HG03045 (cell line): Measurements from ENCODE around the gene GORAB.

ENCODE experiments used
- ATAC-seq: cut with Tn5 transposase; IDR thresholded peaks from one replicate; pipeline ENCODE4 v1.9.1; 2021; ENCODE audit warnings: mild to moderate bottlenecking, moderate library complexity; ENCODE audit not compliant: unreplicated experiment

Gene GORAB, protein sequence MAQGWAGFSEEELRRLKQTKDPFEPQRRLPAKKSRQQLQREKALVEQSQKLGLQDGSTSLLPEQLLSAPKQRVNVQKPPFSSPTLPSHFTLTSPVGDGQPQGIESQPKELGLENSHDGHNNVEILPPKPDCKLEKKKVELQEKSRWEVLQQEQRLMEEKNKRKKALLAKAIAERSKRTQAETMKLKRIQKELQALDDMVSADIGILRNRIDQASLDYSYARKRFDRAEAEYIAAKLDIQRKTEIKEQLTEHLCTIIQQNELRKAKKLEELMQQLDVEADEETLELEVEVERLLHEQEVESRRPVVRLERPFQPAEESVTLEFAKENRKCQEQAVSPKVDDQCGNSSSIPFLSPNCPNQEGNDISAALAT

GRCh38 chr1:170531758-170532657 lies at the start of gene GORAB:
GORAB (plus strand) TSS chr1:170532166; CDS start chr1:170532224, 58 bp downstream.
- ATAC-seq: peak; percentile 99

GRCh38 chr1:170483051-170483450 lies 48.9 kb upstream of the GORAB start:
- ATAC-seq: no peak

GRCh38 chr1:170487503-170487902 lies 44.5 kb upstream of the GORAB start:
- ATAC-seq: no peak

GRCh38 chr1:170491291-170491690 lies 40.7 kb upstream of the GORAB start:
- no peak for ATAC-seq

GRCh38 chr1:170494369-170494768 lies 37.6 kb upstream of the GORAB start:
- ATAC-seq: no peak

DNA sequence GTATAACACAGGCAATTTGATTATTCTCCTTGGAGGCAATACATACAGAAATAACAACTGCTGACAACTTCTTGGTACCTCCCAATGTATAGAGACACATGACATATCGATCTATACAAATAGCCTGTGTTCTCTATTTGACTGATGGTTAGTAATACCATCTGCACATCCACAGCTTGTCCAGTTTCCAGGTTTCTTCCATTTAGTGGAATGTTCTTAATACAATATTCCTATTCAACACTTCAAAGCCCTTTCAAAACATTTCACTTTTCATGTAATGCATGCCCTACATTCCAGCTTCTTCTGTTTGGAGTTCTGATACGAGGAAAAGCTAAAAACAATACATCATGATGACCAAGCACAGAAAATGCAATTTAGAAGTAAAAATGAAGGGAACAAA lies 37.0 kb upstream of the GORAB start:
- ATAC-seq: no peak

GRCh38 chr1:170498876-170499275 lies 33.1 kb upstream of the GORAB start:
- ATAC-seq: no peak

GRCh38 chr1:170503665-170504064 lies 28.3 kb upstream of the GORAB start:
- ATAC-seq: no peak

DNA sequence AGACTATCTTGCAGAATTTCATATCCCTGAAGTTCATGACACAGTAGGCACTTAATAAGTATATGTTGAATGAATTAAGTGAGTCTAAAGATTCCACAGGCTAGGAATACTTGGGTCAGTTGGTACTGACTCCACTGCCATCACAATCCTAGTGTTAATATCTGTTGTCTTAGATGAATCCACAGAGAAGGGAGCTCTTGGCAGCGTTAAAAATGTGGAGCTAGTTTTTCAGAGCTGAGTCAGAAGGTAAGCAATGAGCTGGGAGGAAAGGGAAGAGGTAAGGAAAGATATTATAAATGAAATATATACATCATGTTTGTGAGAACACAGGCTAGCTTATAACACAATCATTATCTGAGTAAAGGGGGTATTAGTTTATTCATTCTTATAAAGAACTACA lies 21.8 kb upstream of the GORAB start:
- ATAC-seq: no peak

DNA sequence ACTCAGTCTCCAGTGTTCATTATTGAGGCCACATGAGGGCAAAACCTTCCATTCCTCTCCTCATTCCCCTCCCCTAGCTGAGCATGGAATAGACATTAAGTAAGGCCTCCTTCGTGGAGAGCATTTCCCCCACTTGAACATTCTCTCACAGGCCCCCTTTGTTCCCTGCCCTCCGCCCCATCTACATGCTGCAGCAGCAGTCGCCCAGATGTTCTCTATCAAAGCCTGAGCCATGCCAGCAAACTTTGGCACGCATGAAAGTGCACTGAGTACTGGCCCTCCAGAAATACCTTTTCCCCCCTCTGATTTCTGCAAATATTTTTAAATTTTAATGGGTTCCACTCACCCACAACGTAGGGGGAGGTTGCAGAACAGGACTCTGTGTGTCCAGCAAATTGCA lies 20.9 kb upstream of the GORAB start:
- no peak for ATAC-seq

DNA sequence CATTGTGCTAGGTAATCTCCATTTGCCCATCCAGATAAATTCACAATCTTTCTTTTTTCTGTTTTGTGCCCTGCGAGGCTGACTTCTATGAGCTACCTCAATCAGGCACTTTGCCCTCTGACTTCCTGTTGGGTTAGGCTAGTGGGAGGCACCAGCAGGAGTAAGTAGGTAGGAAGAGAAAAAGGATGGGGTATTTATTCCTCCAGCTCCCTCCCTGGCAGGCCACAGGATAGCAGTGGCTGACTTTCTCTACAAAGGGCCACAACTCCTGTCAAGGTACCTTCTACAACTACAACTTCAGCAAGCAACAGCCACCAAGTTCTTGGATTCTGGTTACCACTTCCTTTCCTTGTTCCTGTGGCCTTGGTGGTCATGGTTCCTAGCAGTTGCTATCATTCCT lies 18.8 kb upstream of the GORAB start:
- no peak for ATAC-seq

DNA sequence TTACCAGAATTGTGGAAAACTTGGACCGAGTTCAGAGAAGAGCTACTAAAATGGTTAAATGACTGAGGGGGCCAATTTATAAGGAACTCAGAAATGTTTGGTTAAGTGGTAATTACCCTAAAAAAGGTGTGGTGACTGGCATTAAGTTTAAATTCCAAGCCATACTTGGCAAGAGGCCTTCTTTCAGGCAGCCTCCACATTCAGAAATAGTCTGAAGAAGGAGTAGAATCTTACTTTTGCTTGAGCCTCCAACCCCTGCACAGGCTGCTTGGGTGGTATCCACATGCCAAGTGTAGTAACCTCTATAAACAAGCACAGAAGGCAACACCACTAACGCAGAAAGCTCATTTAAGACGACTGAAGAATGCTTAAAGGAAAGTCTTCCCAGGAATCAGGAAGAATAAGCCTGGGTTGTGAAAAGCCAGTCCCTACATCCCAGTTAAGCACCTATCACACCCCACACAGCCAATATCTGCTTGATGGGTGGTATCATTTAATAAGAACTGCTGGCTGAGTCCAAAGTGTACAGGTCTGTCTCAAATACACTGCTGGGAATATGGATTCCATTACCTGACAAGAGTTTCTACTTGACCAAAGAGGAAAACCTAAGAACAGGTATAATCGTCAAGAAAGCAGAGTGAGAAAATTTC lies 13.7 kb upstream of the GORAB start:
- ATAC-seq: no peak

DNA sequence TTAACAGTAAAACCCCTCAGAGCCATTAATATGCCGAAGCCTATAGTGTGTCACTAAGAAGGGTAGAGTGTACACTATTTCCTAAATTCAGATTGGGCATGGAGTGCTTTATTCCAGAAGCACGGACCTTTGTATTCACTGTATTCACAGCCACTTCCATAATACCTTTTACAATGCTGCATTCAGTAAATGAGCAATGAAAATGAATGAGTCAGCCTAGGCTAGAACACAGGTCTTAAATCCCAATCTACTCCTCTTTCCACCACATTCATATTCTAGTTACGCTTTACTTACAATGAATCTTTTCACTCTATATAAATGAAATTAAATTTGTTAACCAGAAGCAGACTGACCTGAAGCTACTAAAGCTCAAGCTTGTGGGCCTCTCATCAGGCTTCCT lies 13.0 kb upstream of the GORAB start:
- no peak for ATAC-seq

DNA sequence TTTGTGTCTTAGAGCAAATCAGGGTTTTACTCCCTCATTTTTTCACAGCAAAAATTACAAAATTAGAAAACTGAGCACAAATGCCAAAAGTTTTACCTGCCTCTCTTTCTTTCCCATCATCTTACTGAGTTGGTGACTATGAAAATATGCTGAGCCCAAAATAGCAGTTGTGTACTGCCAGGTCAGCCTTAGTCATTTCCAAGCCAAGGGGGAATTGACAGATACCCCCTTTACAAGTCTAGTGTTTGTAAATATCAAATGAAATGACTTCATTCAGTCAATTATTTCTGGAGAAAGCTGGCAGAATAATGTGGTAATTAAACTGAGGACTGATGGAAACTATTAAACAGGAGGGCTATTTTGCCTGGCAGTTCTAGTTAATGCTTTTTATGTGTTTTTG lies 11.4 kb upstream of the GORAB start:
- no peak for ATAC-seq

GRCh38 chr1:170521818-170522217 lies 10.1 kb upstream of the GORAB start:
- no peak for ATAC-seq

DNA sequence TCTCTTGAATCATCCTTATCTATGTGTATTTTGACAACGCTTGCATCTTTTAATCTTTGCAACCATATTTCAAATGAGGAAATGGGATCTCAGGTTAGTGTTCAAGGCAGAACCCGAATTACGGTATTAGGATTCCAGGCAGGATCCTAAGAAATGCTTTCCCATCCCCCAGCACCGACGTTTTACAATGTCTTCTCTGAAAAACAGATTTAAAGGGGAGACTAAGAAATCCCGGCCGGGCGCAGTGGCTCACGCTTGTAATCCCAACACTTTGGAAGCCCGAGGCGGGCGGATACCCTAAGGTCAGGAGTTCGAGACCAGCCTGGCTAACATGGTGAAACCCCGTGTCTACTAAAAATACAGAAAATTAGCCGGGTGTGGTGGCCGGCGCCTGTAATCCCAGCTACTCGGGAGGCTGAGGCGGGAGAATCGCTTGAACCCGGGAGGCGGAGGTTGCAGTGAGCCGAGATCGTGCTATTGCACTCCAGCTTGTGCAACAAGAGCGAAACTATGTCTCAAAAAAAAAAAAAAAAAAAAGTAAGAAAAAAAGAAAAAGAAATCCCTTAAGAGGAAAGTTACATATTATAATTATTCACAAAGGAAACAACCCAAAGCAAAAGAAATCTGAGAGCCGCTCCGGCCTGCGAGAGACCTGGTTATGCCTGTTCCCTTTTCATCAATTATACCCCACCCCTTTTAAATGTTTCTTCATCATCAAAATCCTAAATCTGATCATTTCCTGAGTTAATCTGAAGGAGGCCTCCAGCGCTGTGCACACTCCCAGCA lies 801 bp upstream of the GORAB start:
- ATAC-seq: no peak

- ATAC-seq: no peak
These were observed 1.3 kb downstream of the GORAB start for GRCh38 chr1:170533298-170533697.

DNA sequence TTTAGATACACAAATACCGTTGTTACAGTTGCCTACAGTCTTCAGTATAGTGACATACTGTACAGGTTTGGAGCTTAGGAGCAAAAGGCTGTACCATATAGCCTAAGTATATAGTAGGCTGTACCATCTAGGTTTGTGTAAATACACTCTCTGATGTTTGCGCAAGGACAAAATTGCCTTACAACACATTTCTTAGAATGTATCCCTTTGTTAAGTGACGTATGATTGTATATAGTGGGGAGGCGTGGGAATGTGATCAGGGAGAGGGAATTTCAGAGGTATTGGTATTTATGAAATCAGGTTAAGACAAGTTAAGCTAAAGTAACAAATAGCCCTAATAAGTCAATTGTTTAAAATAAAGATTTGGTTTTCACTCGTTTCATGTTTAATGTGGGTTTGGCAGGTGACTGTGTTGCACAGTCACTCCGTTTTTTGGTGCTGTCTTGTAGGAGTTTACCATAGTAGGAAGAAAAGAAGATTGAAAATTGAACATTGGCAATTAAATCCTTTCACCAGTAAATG lies 2.7 kb downstream of the GORAB start:
- no peak for ATAC-seq

DNA sequence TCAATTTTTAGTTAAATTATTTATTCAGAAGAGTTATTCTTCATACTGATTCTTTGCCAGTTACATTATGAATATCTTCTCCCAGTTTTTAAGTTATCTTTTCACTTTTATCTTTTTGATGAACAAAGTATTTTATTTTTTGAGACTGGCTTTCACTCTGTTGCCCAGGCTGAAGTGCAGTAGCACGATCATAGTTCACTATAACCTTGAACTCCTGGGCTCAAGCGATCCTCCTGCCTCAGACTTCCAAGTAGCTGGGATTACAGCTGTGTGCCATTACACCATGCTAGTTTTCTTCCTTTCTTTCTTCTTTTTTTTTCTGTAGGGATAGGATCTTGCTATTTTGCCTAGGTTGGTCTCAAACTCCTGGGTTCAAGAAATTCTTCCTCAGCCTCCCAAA lies 3.5 kb downstream of the GORAB start:
- no peak for ATAC-seq

GRCh38 chr1:170536924-170537551 lies 5.1 kb downstream of the GORAB start:
- no peak for ATAC-seq
